NCI-H1417 treated with DMSO at 0.1 percent for 48 hours (cell line): ENCODE measurements around the gene FOXA3.

Source experiments
- DNase-seq: peaks from one replicate; lab custom pipeline; 2025; lab: John Stamatoyannopoulos, UW

The FOXA3 gene

GRCh38 chr19:45863840-45864628 is at the start of gene FOXA3:
Gene FOXA3, plus strand, starts transcription at chr19:45864326. Its CDS starts 131 bp downstream, at chr19:45864457.
- DNase-seq: no peak

GRCh38 chr19:45814851-45815480 is 49.2 kb upstream of the FOXA3 start, which contains the start of gene RSPH6A:
Gene RSPH6A, minus strand, starts transcription at chr19:45815308. Its CDS starts 132 bp downstream, at chr19:45815176.
- no peak for DNase-seq

DNA sequence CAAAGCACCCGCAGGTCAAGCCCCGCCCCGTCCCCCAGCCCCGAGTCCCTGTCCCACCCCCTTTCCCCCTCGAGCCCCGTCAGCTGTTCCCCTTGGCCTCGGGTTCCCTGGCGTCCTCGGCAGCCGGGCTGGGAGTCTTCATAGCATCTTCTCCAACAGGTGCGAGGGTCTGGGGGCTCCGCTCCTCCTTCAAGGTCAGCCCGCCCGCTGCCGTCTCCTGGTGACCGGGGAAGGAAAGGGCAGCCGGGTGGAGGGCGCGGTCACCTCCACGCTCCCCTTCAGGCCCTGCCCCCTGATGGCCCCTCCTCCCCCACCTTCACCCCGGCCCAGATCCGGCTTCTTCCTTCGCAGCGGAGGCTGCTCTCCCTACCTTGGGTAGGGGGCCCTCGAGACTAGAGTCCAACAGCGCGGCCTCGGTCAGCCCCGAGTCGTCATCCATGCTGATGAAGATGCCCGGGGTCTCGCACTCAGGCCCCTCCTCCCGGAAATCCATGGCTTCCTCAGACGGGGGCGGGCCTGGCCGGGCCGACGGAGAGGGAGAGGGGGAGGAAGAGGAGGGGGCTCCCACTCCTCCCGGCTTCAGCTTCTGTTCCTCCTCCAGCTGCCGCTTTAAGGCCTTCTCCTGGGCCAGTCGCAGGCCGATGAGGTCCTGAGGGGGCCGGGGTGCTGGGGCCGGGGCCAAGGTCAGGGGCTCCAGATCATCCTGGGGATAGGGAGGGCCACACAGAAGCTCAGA is 48.5 kb upstream of the FOXA3 start:
- no peak for DNase-seq

DNA sequence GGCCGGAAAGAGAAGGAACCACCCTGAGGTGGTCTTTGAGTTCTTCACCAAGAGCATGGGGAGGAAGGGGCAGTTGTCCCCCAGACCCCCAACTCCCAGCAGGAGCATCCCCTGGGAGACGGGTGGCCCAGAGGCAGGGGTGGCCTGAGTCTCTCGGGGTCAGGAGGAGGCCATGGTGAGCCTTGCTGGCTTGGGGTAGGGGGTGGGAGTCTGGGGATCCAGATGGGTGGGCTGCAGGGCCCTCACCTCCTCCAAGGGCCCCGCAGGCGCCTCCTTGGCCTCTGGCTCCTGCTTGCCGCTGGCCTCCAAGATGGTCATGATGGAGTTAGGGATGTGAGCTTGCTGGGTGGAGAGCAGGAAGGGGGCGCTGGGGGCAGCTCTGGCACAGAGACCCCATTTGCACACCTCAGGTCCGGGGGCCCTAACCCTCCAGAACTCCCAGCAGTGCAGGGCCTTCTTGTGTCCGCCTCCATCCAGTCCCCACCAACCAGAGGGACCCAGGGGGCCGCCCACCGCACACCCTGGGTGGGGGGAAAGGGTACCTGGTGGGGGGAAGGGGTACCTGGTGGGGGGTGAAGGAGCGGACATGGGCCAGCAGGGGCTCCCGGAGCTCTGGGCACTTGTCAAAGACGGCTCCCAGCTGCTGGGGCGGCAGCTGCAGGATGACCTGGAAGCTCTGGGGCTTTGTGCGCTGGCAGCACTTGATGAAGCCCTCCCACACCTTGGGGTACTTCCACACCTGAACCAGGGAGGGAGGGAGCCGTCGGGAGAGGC is 47.7 kb upstream of the FOXA3 start:
- no peak for DNase-seq

DNA sequence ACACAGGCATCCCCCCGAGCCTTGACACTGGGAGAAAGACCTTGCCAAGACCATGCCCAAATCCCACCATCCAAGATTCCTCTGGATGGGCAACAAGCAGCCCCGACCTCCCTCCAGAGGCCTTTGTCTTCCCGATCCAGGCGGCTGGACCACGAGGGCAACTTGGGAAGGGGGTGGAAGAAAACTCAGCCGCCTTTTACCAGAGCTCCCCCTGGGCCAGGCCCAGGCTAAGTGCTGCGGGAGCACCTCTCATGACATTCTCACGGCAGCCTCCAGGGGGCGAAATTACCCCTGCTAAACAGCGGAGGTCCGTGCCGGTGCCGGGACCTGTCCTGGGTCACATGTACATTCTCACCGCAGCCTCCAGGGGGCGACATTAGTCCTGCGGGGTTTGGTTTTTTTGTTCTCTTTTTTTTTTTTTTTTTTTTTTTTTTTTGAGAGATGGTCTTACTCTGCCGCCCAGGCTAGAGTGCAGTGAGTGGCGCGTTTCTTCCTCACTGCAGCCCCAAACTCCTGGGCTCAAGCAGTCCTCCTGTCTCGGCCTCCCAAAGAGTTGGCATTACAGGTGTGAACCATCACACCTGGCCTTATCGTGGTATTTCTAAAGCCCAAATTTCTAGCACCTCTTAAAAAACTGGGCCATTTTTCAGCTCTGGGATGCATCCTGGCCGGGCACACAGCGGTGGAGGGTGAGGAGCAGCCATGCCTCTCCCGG is 47.0 kb upstream of the FOXA3 start:
- no peak for DNase-seq

- no peak for DNase-seq
Observed at GRCh38 chr19:45817725-45818301, 46.3 kb upstream of the FOXA3 start.

DNA sequence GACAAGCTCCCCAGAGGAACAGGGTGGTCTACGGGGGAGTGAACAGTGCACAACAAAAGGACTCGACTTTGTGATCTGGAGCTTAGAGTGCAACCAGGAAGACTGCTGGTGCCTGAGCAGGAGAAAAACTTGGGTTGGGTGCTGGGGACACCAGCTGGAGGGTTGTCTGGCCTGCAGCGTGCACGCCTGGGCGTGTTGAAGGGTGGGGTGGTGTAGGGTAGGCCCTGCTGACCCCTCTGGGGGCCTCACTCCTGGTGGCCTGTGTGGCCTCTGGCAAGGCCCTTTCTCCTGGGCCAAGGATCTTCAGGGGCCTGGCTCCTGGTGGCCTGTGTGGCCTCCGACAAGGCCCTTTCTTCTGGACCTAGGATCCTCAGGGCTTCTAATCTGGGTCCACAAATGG is 44.4 kb upstream of the FOXA3 start:
- no peak for DNase-seq

GRCh38 chr19:45820413-45821102 is 43.6 kb upstream of the FOXA3 start:
- DNase-seq: no peak

DNA sequence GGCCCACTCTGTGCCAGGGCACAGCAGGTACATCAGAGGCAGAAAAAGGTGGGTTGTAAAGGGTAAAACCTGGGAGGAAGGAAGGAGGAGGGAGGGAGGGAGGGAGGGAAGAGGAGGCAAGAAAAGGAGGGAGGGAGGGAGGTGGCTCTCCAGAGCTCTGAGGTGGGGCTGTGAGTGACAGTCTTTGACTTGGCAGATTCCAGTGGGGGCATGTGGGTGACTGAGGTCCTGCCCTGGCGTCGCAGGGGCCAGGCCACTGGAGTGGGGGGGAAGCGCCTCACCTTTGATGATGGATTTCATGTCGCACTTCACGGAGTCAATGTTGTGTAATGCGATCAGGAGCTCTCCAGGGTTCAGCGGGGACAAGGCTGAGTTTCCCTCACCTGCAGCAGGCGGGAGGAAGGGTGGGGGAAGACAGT is 43.0 kb upstream of the FOXA3 start:
- no peak for DNase-seq

- DNase-seq: no peak
Observed at GRCh38 chr19:45821570-45821969, 42.6 kb upstream of the FOXA3 start.

DNA sequence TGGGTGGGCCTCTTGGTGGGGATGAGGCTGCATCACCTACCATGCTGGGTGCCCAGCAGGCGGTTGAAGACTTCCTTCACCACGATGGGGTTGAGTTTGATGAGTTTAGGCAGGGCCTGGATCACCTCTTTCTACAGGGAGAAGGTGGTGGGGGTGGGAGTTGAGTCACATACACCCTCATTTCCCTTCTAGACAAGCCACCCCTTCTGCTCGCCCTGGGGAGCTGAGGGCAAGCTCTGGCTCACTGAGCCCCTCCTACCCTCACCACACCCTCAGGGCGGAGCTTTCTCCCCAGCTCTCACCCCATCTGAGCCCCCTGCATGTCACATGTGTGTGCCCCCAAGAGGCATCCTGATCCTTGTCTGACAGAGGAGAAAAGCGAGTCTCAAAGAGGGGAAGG is 41.4 kb upstream of the FOXA3 start:
- DNase-seq: no peak

DNA sequence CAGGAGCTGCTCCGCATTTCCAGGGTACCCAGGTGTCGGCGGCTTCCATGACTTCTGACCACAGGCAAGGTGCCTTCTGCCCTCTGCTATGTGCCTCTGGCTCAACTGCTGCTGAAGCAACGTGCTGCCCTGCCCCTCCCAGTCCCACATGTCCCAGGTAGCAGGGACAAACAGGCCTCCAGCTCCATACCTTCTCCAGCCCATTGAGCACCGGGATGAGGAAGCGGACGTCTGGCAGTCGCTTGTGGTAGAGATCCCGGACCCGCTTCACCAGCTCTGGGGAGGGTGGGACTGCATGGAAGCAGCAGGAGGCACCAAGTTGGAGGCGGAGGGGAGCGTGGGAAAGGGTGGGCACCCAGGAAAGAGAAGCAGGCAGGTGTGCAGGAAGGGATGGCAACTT is 40.9 kb upstream of the FOXA3 start:
- no peak for DNase-seq

DNA sequence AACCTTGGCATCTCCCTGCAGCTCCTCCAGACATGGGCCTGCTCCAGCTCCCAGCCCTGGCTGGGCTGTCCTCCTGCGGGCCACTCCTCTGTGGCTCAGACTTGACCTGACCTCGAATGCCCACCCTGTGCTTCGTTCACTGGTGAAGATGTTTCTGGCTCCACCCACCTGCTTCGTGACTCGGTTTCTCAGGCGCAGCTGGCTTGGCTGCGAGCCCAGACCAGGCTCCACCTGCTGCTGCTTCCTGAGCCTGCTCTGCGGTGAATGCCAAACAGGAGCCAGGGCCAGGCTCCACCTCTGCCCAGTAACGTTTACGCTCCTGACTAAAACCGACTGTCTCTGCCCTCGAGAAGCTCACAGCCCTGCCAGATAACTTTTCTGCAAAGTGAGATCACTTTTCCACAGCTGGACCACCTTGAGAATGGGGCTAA is 40.1 kb upstream of the FOXA3 start:
- DNase-seq: no peak

DNA sequence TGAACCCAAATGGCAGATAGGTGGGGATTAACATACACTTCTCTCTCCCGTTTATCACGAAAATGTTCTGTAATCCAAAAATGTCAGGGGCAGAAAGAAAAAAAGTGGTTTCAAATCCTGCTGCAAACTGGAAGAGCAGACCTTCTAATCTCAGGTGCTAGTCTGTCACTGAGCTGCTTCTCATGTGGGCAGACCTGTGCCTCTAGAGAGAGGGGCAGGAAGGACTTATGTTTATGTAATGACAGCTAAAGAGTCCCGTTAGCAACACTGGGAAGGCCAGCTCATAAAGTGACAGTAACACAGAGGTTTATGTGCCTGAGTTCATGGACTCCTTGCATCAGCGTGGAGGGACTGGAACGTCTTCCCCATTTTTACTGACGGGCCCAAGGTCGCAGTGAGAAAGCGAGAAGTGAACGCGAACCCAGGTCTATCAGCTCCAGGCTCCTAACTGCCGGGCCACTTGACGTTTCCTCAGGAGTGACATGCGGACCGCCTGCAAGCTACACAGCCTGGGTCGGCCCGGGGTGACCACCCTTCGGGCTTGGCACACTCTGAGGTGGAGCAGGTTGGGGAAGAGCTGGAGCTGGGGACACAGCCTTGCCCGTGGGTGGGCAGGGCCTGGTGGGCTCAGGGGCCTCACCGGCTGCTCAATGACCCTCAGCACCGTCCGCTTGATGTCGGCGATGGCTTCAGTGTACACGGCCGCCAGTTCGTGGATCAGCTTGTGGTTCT is 39.4 kb upstream of the FOXA3 start:
- no peak for DNase-seq

- no peak for DNase-seq
Observed at GRCh38 chr19:45825263-45825605, 38.9 kb upstream of the FOXA3 start.

DNA sequence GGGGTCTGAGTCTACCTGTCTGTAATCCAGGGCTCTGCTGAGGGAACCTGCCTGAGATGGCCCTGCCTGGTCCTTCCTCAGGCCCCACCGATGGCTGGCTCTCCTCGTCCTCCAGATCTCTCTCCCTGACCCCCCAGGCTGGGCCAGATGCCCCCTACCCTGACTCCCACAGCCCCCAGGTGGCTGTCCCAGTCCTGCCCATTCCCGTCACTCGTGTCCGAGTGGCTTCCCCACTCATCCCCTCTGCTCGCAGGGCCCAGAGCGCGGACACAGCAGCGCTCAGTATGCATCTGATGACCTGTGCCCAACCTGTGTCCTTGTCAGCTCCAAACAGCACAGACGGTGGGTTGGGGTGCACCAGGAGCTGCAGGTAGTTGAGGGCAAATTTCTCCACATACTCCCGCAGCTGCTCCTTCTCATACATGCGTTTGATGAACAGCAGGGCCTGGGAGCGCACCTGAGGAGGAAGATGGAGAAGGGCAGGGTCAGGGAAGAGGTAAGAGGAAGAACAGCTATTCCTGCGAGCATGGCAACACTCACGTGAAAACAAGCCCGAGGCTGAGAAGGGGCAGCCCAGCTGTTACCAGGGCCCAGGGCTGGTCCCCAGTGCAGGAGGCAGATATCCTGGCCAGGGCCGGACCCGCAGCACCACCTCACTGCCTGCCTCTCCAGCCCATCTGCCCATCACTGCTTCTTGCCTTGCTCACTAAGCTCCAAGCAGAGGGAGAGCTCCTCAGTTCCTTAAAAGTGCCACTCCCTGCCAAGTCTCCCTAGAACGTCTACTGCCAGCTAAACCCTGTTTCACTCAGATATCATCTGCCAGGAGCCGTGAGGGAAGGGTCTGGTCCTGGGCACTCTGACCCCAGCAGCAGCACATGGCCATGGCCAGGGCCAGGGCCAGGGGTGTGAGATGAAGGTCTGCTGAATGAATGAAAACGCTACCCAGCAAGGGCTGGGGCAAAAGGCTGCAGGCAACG is 37.9 kb upstream of the FOXA3 start:
- DNase-seq: no peak

GRCh38 chr19:45826934-45827333 is 37.2 kb upstream of the FOXA3 start:
- DNase-seq: no peak

DNA sequence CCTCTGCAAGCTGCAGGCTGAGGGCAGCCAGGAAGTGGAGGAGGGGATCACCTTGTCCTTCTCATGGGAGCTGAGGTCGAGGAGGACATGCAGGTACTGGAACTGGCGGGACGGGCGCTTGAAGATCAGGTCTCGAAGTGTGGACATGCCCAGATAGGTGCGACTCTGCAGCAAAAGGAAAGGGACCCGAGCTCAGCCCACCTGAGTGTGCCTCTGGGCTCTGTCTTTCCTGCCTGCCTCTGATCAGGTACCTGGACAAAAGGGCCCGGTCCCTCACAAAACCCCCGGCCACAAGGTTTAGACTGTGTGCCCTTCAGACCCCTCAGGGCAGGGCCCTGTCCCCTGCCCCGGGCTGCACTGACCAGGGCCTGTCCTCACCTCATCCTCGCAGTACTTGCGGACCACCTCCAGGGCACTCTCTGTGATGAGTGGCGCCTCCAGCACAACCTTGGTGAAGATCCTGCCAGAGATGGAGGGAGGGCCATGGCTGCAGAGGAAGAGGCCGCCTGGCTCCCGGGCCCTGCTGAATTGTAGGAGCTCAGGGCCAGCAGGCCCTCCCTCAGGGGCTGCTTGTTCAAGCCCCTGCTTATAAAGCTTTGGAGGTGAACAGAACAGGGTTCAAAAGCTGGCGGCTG is 36.5 kb upstream of the FOXA3 start:
- DNase-seq: no peak
